ENCODE measurements around the gene KIAA0753. TPM values are rescaled to one million over a fixed set of nuclear protein-coding genes. Genes with fewer than 3 reads are reported as not detected.

Gene KIAA0753
- total RNA-seq, 2 donors from 2014 or later = 37.2 to 50.1 TPM

GRCh38 chr17:6648181-6648580 lies 7.7 kb upstream of the KIAA0753 start:
- H3K4me1 ChIP-seq (ENCODE audit: control insufficient read depth, insufficient read depth, low read length) = peaks cover 3% of the 10 kb centered on the region
- H3K36me3 ChIP-seq (ENCODE audit: control insufficient read depth, insufficient read depth, low read length) = peaks cover 58% of the 10 kb centered on the region
- H3K9me3 Mint-ChIP-seq = no peaks in the 10 kb centered on the region
- peaks cover 14% of the 10 kb centered on the region for H3K4me1 Mint-ChIP-seq
- H3K9me3 ChIP-seq (ENCODE audit: control insufficient read depth, low read length) = no peaks in the 10 kb centered on the region
- H3K27ac Mint-ChIP-seq = no peak overlapping the region
- H3K4me3 ChIP-seq (ENCODE audit: low read length) = no peak overlapping the region
- H3K4me3 Mint-ChIP-seq = no peak overlapping the region
- no peak overlapping the region for H3K9ac ChIP-seq (ENCODE audit: extremely low read depth, low read length, poor library complexity, severe bottlenecking)
- TF ChIP-seq CTCF (conservative IDR thresholded peaks at IDR 0.05) = peak; percentile 66
- peaks cover 2% of the 10 kb centered on the region for H3K27me3 ChIP-seq (ENCODE audit: control insufficient read depth, insufficient read depth, low read length, poor library complexity, severe bottlenecking)
- H3K36me3 Mint-ChIP-seq (ENCODE audit: low read depth) = peaks cover 23% of the 10 kb centered on the region
- peaks cover 13% of the 10 kb centered on the region for H3K27me3 Mint-ChIP-seq (ENCODE audit: insufficient read depth)
- no peak overlapping the region for H3K27ac ChIP-seq (ENCODE audit: low read depth, low read length)
- no peak for DNase-seq

- TF ChIP-seq CTCF (conservative IDR thresholded peaks at IDR 0.05) = no peak
- DNase-seq = no peak
- H3K4me1 ChIP-seq (ENCODE audit: control insufficient read depth, insufficient read depth, low read length) = peaks cover 12% of the 10 kb centered on the region
- no peak overlapping the region for H3K27ac ChIP-seq (ENCODE audit: low read depth, low read length)
- WGBS, 2 experiments (ENCODE audit: insufficient coverage in 1 of 2, insufficient read length in 1 of 2) = 85 to 100% methylated on average over 3 to 5 of the region's 5 CpGs
- no peaks in the 10 kb centered on the region for H3K9me3 ChIP-seq (ENCODE audit: control insufficient read depth, low read length)
- H3K9ac ChIP-seq (ENCODE audit: extremely low read depth, low read length, poor library complexity, severe bottlenecking) = no peak overlapping the region
- Mint-ChIP-seq H3K27me3 (ENCODE audit: insufficient read depth) (no peaks in the 10 kb centered on the region), H3K27ac (no peak overlapping the region), H3K4me3 (no peak overlapping the region), H3K4me1 (peaks cover 18% of the 10 kb centered on the region), H3K9me3 (no peaks in the 10 kb centered on the region), H3K36me3 (ENCODE audit: low read depth) (peaks cover 25% of the 10 kb centered on the region)
- H3K27me3 ChIP-seq (ENCODE audit: control insufficient read depth, insufficient read depth, low read length, poor library complexity, severe bottlenecking) = no peaks in the 10 kb centered on the region
- no peak overlapping the region for H3K4me3 ChIP-seq (ENCODE audit: low read length)
- peaks cover 58% of the 10 kb centered on the region for H3K36me3 ChIP-seq (ENCODE audit: control insufficient read depth, insufficient read depth, low read length)
Observed at GRCh38 chr17:6643451-6644125, 3.1 kb upstream of the KIAA0753 start.

GRCh38 chr17:6642592-6642991 lies 2.1 kb upstream of the KIAA0753 start:
- WGBS, 2 experiments (ENCODE audit: insufficient coverage in 1 of 2, insufficient read length in 1 of 2) = 83 to 100% methylated on average over 1 to 2 of the region's 2 CpGs
- no peak overlapping the region for H3K27ac Mint-ChIP-seq
- H3K27me3 Mint-ChIP-seq (ENCODE audit: insufficient read depth) = no peaks in the 10 kb centered on the region
- no peak for TF ChIP-seq CTCF (conservative IDR thresholded peaks at IDR 0.05)
- H3K4me1 Mint-ChIP-seq = peaks cover 18% of the 10 kb centered on the region
- H3K9ac ChIP-seq (ENCODE audit: extremely low read depth, low read length, poor library complexity, severe bottlenecking) = no peak overlapping the region
- peaks cover 18% of the 10 kb centered on the region for H3K36me3 Mint-ChIP-seq (ENCODE audit: low read depth)
- H3K9me3 Mint-ChIP-seq = no peaks in the 10 kb centered on the region
- no peaks in the 10 kb centered on the region for H3K9me3 ChIP-seq (ENCODE audit: control insufficient read depth, low read length)
- peaks cover 12% of the 10 kb centered on the region for H3K4me1 ChIP-seq (ENCODE audit: control insufficient read depth, insufficient read depth, low read length)
- peaks cover 49% of the 10 kb centered on the region for H3K36me3 ChIP-seq (ENCODE audit: control insufficient read depth, insufficient read depth, low read length)
- DNase-seq = no peak
- peak overlapping the region; percentile 91 for H3K4me3 ChIP-seq (ENCODE audit: low read length)
- no peak overlapping the region for H3K27ac ChIP-seq (ENCODE audit: low read depth, low read length)
- peak overlapping the region; percentile 89 for H3K4me3 Mint-ChIP-seq
- H3K27me3 ChIP-seq (ENCODE audit: control insufficient read depth, insufficient read depth, low read length, poor library complexity, severe bottlenecking) = no peaks in the 10 kb centered on the region

All from endodermal cell (in vitro differentiated cells).